HCT116 (cell line): ENCODE measurements around the gene LCNL1.

Source experiments
- ATF3 ChIP-seq: IDR thresholded peaks from 2 replicates; pipeline ENCODE4 v1.6.1; 2012
- CEBPB ChIP-seq: IDR thresholded peaks from 2 replicates; pipeline ENCODE4 v1.6.1; 2012; ENCODE audit warnings: low read depth
- EGR1 ChIP-seq: IDR thresholded peaks from 2 replicates; pipeline ENCODE4 v1.6.1; 2012; ENCODE audit warnings: low read depth
- EZH2 ChIP-seq: fragments of 200-600 bp; sonication (generic); IDR thresholded peaks from 2 replicates; pipeline ENCODE4 v1.6.1; 2017; ENCODE audit warnings: antibody characterized with exemption, mixed run types
- EZH2phosphoT487 ChIP-seq: fragments of 200-600 bp; IDR thresholded peaks from 2 replicates; pipeline ENCODE4 v1.6.1; 2018; ENCODE audit warnings: antibody characterized with exemption, borderline replicate concordance
- POLR2A ChIP-seq: IDR thresholded peaks from 2 replicates; pipeline ENCODE4 v1.7.0; 2011; ENCODE audit warnings: borderline replicate concordance; ENCODE audit not compliant: insufficient read depth, insufficient read length; ENCODE audit errors: extremely low read depth
- POLR2AphosphoS5 ChIP-seq: IDR thresholded peaks from 2 replicates; pipeline ENCODE4 v1.6.1; 2011; ENCODE audit warnings: mild to moderate bottlenecking, low read depth, low read length, moderate library complexity
- RAD21 ChIP-seq: IDR thresholded peaks from 2 replicates; pipeline ENCODE4 v1.6.1; 2012; ENCODE audit warnings: low read depth, mild to moderate bottlenecking
- SP1 ChIP-seq: IDR thresholded peaks from 2 replicates; pipeline ENCODE4 v1.6.1; 2012; ENCODE audit warnings: low read depth
- SRF ChIP-seq: IDR thresholded peaks from 2 replicates; pipeline ENCODE4 v1.6.1; 2012; ENCODE audit warnings: low read depth
- TCF7L2 ChIP-seq: IDR thresholded peaks from 2 replicates; pipeline ENCODE4 v1.7.0; 2011; ENCODE audit warnings: borderline replicate concordance, inconsistent platforms; ENCODE audit not compliant: insufficient read depth, insufficient read length; ENCODE audit errors: extremely low read depth
- TF ChIP-seq, protein P1 (sequence below), 3 experiments: fragments of 200-600 bp in 1 of 3; sonication (generic) in 1 of 3; IDR thresholded peaks in 2 of 3; conservative IDR thresholded peaks in 1 of 3; 2 replicates each; pipeline ENCODE4 v1.5.1; 2012 to 2017; ENCODE audit warnings: low read depth in 2 of 3, low read length in 2 of 3, antibody characterized with exemption in 1 of 3, borderline replicate concordance in 1 of 3, control low read depth in 1 of 3, mild to moderate bottlenecking in 1 of 3, mixed read lengths in 1 of 3, mixed run types in 1 of 3, moderate library complexity in 1 of 3; ENCODE audit not compliant: insufficient read depth in 1 of 3
- TF ChIP-seq, protein P2 (sequence below): IDR thresholded peaks from 2 replicates; pipeline ENCODE4 v1.6.1; 2012

- no peak for TF ChIP-seq EZH2
- TF ChIP-seq SRF: no peak
- TF ChIP-seq, protein P1, sequence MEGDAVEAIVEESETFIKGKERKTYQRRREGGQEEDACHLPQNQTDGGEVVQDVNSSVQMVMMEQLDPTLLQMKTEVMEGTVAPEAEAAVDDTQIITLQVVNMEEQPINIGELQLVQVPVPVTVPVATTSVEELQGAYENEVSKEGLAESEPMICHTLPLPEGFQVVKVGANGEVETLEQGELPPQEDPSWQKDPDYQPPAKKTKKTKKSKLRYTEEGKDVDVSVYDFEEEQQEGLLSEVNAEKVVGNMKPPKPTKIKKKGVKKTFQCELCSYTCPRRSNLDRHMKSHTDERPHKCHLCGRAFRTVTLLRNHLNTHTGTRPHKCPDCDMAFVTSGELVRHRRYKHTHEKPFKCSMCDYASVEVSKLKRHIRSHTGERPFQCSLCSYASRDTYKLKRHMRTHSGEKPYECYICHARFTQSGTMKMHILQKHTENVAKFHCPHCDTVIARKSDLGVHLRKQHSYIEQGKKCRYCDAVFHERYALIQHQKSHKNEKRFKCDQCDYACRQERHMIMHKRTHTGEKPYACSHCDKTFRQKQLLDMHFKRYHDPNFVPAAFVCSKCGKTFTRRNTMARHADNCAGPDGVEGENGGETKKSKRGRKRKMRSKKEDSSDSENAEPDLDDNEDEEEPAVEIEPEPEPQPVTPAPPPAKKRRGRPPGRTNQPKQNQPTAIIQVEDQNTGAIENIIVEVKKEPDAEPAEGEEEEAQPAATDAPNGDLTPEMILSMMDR (IDR thresholded peaks at IDR 0.05 in 2 of 3, conservative IDR thresholded peaks at IDR 0.05 in 1 of 3; ENCODE audit: borderline replicate concordance in 1 of 3, insufficient read depth in 1 of 3, low read depth in 2 of 3, low read length in 2 of 3): peak in 2 of 3 experiments; percentile 59 to 85; a peak in 4 of 6 replicates
- peak; percentile 8 for TF ChIP-seq TCF7L2
- TF ChIP-seq POLR2AphosphoS5: peak; percentile 13; the same call in 1 of the 2 replicates
- TF ChIP-seq ATF3: no peak
- TF ChIP-seq EGR1: no peak
- TF ChIP-seq POLR2A: no peak
- no peak for TF ChIP-seq RAD21
- TF ChIP-seq, protein P2, sequence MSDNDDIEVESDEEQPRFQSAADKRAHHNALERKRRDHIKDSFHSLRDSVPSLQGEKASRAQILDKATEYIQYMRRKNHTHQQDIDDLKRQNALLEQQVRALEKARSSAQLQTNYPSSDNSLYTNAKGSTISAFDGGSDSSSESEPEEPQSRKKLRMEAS: no peak
- no peak for TF ChIP-seq CEBPB
- TF ChIP-seq EZH2phosphoT487: no peak
- TF ChIP-seq SP1: no peak
Measured at GRCh38 chr9:137028263-137029057, 45.7 kb downstream of the LCNL1 start.
